ENCODE measurements around the gene BCAS3.

The BCAS3 gene

GRCh38 chr17:61404663-61404912, 726.9 kb downstream of the BCAS3 start:
- H3K4me3 ChIP-seq (ENCODE audit: severe bottlenecking), result no peak overlapping the region
- ATAC-seq (ENCODE audit: low read depth), result no peak

GRCh38 chr17:61404913-61405685, 727.4 kb downstream of the BCAS3 start:
- no peak for ATAC-seq (ENCODE audit: low read depth)
- Histone ChIP-seq H3K4me1 (ENCODE audit: insufficient read depth, poor library complexity, severe bottlenecking) (peaks cover 3% of the 10 kb centered on the region), H3K4me3 (ENCODE audit: severe bottlenecking) (no peak overlapping the region), H3K36me3 (ENCODE audit: low read depth) (no peaks in the 10 kb centered on the region), H3K27me3 (ENCODE audit: insufficient read depth, poor library complexity, severe bottlenecking) (peaks cover 36% of the 10 kb centered on the region), H3K27ac (ENCODE audit: poor library complexity, severe bottlenecking) (no peak overlapping the region), H3K9me3 (ENCODE audit: severe bottlenecking) (no peaks in the 10 kb centered on the region)
- no peak for TF ChIP-seq CTCF (IDR thresholded peaks at IDR 0.05; ENCODE audit: poor library complexity, severe bottlenecking)
- DNase-seq (ENCODE audit: low spot score), result no peak

More at GRCh38 chr17:61404663-61404912, 726.9 kb downstream of the BCAS3 start:
- TF ChIP-seq CTCF (IDR thresholded peaks at IDR 0.05; ENCODE audit: poor library complexity, severe bottlenecking), result no peak
- no peaks in the 10 kb centered on the region for H3K36me3 ChIP-seq (ENCODE audit: low read depth)
- H3K4me1 ChIP-seq (ENCODE audit: insufficient read depth, poor library complexity, severe bottlenecking), result peaks cover 3% of the 10 kb centered on the region
- peaks cover 37% of the 10 kb centered on the region for H3K27me3 ChIP-seq (ENCODE audit: insufficient read depth, poor library complexity, severe bottlenecking)
- H3K27ac ChIP-seq (ENCODE audit: poor library complexity, severe bottlenecking), result no peak overlapping the region
- no peak for DNase-seq (ENCODE audit: low spot score)
- H3K9me3 ChIP-seq (ENCODE audit: severe bottlenecking), result no peaks in the 10 kb centered on the region

- DNase-seq (ENCODE audit: low spot score) (no peak), ATAC-seq (ENCODE audit: low read depth) (no peak)
- Histone ChIP-seq H3K27me3 (ENCODE audit: insufficient read depth, poor library complexity, severe bottlenecking) (peaks cover 31% of the 10 kb centered on the region), H3K27ac (ENCODE audit: poor library complexity, severe bottlenecking) (no peak overlapping the region), H3K4me3 (ENCODE audit: severe bottlenecking) (no peak overlapping the region), H3K4me1 (ENCODE audit: insufficient read depth, poor library complexity, severe bottlenecking) (peaks cover 3% of the 10 kb centered on the region), H3K9me3 (ENCODE audit: severe bottlenecking) (no peaks in the 10 kb centered on the region), H3K36me3 (ENCODE audit: low read depth) (no peaks in the 10 kb centered on the region)
- no peak for TF ChIP-seq CTCF (IDR thresholded peaks at IDR 0.05; ENCODE audit: poor library complexity, severe bottlenecking)
Observed at GRCh38 chr17:61405686-61406536, 728.3 kb downstream of the BCAS3 start.

- H3K27ac ChIP-seq (ENCODE audit: poor library complexity, severe bottlenecking), result no peak overlapping the region
- no peak for DNase-seq (ENCODE audit: low spot score)
- H3K4me3 ChIP-seq (ENCODE audit: severe bottlenecking), result no peak overlapping the region
- H3K36me3 ChIP-seq (ENCODE audit: low read depth), result no peaks in the 10 kb centered on the region
- H3K4me1 ChIP-seq (ENCODE audit: insufficient read depth, poor library complexity, severe bottlenecking), result peaks cover 3% of the 10 kb centered on the region
- no peaks in the 10 kb centered on the region for H3K9me3 ChIP-seq (ENCODE audit: severe bottlenecking)
- TF ChIP-seq CTCF (IDR thresholded peaks at IDR 0.05; ENCODE audit: poor library complexity, severe bottlenecking), result no peak
- ATAC-seq (ENCODE audit: low read depth), result no peak
- peaks cover 26% of the 10 kb centered on the region for H3K27me3 ChIP-seq (ENCODE audit: insufficient read depth, poor library complexity, severe bottlenecking)
Observed at GRCh38 chr17:61406537-61406845, 728.8 kb downstream of the BCAS3 start.

Data from RWPE2 (cell line).